ENCODE results near the gene BCR. TPM values are rescaled to one million over a fixed set of nuclear protein-coding genes. Genes with fewer than 3 reads are reported as not detected.

Gene BCR
- total RNA-seq, 1 donor from 2014 or later, result 12.5 TPM

DNA sequence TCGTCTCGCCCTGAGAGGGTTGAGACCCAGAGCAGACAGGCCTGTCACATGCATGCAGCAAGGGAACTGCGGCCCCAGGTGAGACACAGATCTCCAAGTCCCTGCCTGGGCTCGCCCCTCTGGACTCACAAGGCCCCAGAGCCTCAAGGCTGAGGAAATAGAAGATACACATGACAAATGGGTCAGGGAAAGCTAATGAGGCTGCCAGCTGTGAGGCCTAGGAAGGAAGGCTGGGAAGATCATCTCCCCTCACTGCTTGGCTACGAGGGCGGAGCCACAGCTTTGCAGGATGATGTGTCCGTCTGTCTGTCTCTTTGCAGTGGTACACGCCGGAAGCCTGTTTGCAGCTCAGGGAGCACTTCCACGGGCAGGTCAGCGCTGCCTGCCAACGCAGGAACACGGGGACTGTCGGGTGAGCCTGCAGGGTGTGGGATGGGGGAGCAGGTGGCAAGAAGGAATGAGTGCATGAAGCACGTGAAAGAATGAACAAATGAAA lies 30.5 kb upstream of the BCR start:
- no peaks in the 10 kb centered on the region for H3K36me3 ChIP-seq (ENCODE audit: control insufficient read depth in 3 of 3, insufficient read depth in 3 of 3, low read length in 3 of 3)
- no peak overlapping the region for H3K4me3 ChIP-seq (ENCODE audit: low read length in 3 of 3)
- H3K4me1 ChIP-seq (ENCODE audit: control insufficient read depth in 3 of 3, insufficient read depth in 3 of 3, low read length in 3 of 3), result peaks cover 0 to 16% (median 6%) of the 10 kb centered on the region in 3 donors
- H3K9ac ChIP-seq (ENCODE audit: low read depth in 1 of 3, low read length in 3 of 3), result no peak overlapping the region
- peaks cover 0 to 21% (median 7%) of the 10 kb centered on the region in 3 donors for H3K27me3 ChIP-seq (ENCODE audit: control insufficient read depth in 3 of 3, insufficient read depth in 3 of 3, low read length in 3 of 3)
- H3K9me3 ChIP-seq (ENCODE audit: control insufficient read depth in 3 of 3, low read length in 3 of 3), result no peaks in the 10 kb centered on the region
- no peak overlapping the region for H3K27ac ChIP-seq (ENCODE audit: low read depth, low read length)

DNA sequence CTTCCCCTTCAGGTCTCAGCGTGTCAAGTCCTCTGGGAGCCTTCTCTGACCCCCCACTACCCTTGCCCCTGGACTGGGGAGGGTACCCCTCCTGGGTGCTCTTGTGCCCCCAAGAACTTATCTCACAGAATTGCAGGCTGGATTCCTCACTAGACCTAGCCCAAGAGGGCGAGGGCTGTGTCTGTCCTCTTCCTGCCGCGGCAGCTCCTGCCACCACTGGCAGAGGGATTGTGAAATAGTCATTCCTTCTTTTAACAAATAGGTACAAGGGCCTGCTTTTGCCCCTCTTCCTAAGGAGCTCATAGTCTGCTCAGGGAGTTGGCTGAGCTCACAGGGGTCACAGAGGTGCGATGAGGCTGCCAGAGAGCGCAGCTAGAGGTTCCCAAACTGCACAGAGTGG lies 29.5 kb upstream of the BCR start:
- H3K4me1 ChIP-seq (ENCODE audit: control insufficient read depth in 3 of 3, insufficient read depth in 3 of 3, low read length in 3 of 3), result peaks cover 0 to 8% (median 1%) of the 10 kb centered on the region in 3 donors
- H3K36me3 ChIP-seq (ENCODE audit: control insufficient read depth in 3 of 3, insufficient read depth in 3 of 3, low read length in 3 of 3), result no peaks in the 10 kb centered on the region
- no peaks in the 10 kb centered on the region for H3K9me3 ChIP-seq (ENCODE audit: control insufficient read depth in 3 of 3, low read length in 3 of 3)
- no peak overlapping the region for H3K9ac ChIP-seq (ENCODE audit: low read depth in 1 of 3, low read length in 3 of 3)
- no peak overlapping the region for H3K27ac ChIP-seq (ENCODE audit: low read depth, low read length)
- no peak overlapping the region for H3K4me3 ChIP-seq (ENCODE audit: low read length in 3 of 3)
- peaks cover 0 to 18% (median 4%) of the 10 kb centered on the region in 3 donors for H3K27me3 ChIP-seq (ENCODE audit: control insufficient read depth in 3 of 3, insufficient read depth in 3 of 3, low read length in 3 of 3)

DNA sequence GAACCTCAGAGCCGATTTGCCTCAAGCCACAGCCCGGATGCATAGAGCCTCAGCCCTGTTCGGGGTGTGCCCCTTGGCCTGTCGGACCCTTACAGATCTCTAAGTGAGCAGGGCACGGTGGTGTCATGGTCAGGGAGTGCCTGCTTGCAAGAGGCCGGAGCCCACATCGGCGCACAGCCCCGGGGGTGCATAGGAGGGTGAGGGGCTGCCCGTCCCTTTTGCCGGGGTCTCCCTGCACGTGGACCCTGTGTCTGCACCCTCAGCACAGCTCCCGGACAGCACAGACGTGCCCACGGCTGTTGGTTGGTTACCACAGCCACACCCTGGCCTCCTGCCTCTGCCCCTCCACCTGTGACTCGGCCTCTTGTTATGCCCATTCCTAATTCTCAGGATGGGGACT lies 28.5 kb upstream of the BCR start:
- Histone ChIP-seq H3K4me1 (ENCODE audit: control insufficient read depth in 3 of 3, insufficient read depth in 3 of 3, low read length in 3 of 3) (peaks cover 0 to 6% (median 0%) of the 10 kb centered on the region in 3 donors), H3K9me3 (ENCODE audit: control insufficient read depth in 3 of 3, low read length in 3 of 3) (no peaks in the 10 kb centered on the region), H3K27me3 (ENCODE audit: control insufficient read depth in 3 of 3, insufficient read depth in 3 of 3, low read length in 3 of 3) (peaks cover 0 to 21% (median 4%) of the 10 kb centered on the region in 3 donors), H3K27ac (ENCODE audit: low read depth, low read length) (no peak overlapping the region), H3K9ac (ENCODE audit: low read depth in 1 of 3, low read length in 3 of 3) (no peak overlapping the region), H3K4me3 (ENCODE audit: low read length in 3 of 3) (no peak overlapping the region), H3K36me3 (ENCODE audit: control insufficient read depth in 3 of 3, insufficient read depth in 3 of 3, low read length in 3 of 3) (no peaks in the 10 kb centered on the region)

DNA sequence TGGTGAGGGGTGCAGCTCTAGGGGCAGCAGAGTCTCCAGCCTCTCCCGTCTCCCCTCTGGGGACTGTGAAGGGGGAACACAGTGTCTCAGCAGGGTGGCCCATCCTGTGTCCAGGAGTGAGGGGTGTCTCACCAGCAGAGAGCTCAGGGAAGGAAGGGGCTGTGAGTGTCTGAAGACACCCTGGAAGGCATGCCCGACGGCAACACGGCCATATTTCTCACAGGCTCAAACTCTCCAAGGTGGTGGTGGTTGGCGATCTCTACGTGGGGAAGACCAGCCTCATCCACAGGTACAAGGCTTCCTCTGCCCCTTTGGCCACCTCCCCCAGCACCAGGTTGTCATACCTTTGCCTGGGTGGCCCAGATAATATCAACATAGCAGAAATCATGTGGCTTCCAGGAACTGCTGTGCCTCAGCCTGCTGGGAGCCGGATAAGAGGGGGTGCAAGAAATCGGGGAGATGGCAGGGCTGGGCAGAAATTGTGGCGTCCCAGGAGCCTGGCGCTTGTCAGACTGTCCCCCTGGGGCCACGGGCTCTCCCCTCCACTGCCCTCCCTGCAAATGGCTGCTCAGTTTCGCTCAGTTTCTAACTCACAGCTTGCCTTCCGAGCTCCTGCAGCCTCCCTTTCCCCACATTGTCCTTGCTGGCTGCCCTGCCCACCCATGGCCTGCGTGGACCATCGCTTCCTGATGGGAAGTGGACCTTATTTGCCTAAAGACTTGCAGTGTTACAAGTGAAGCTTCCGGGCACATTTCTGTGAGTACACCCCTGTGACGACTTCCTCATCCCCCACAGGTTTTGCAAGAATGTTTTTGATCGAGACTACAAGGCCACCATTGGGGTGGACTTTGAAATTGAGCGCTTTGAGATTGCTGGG lies 27.8 kb upstream of the BCR start:
- H3K9ac ChIP-seq (ENCODE audit: low read depth in 1 of 3, low read length in 3 of 3), result no peak overlapping the region
- H3K27ac ChIP-seq (ENCODE audit: low read depth, low read length), result no peak overlapping the region
- no peaks in the 10 kb centered on the region for H3K36me3 ChIP-seq (ENCODE audit: control insufficient read depth in 3 of 3, insufficient read depth in 3 of 3, low read length in 3 of 3)
- H3K27me3 ChIP-seq (ENCODE audit: control insufficient read depth in 3 of 3, insufficient read depth in 3 of 3, low read length in 3 of 3), result peaks cover 0 to 21% (median 4%) of the 10 kb centered on the region in 3 donors
- no peaks in the 10 kb centered on the region for H3K9me3 ChIP-seq (ENCODE audit: control insufficient read depth in 3 of 3, low read length in 3 of 3)
- peaks cover 0 to 6% (median 0%) of the 10 kb centered on the region in 3 donors for H3K4me1 ChIP-seq (ENCODE audit: control insufficient read depth in 3 of 3, insufficient read depth in 3 of 3, low read length in 3 of 3)
- no peak overlapping the region for H3K4me3 ChIP-seq (ENCODE audit: low read length in 3 of 3)

DNA sequence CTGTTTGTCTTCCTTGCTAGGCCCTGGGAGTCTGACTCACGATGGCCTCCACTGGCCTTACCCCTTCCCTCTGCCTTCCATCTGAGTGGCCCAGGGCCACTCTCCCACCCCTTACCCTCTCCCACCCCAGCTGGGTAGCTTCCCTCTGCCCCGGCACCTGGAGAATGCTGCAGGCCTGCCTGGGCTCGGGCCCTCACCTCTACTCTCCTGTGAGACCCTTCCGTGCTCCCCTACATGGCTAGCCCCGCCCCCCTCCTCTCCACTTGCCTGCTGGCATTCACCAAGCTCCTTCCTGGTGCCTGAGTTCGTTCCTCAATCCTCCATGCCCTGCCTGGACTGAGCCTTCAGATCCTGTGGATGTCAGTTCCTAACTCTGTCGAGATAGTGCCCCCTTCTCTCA lies 26.3 kb upstream of the BCR start:
- Histone ChIP-seq H3K4me3 (ENCODE audit: low read length in 3 of 3) (no peak overlapping the region), H3K9me3 (ENCODE audit: control insufficient read depth in 3 of 3, low read length in 3 of 3) (no peaks in the 10 kb centered on the region), H3K36me3 (ENCODE audit: control insufficient read depth in 3 of 3, insufficient read depth in 3 of 3, low read length in 3 of 3) (no peaks in the 10 kb centered on the region), H3K9ac (ENCODE audit: low read depth in 1 of 3, low read length in 3 of 3) (no peak overlapping the region), H3K27me3 (ENCODE audit: control insufficient read depth in 3 of 3, insufficient read depth in 3 of 3, low read length in 3 of 3) (peaks cover 0 to 16% (median 4%) of the 10 kb centered on the region in 3 donors), H3K4me1 (ENCODE audit: control insufficient read depth in 3 of 3, insufficient read depth in 3 of 3, low read length in 3 of 3) (peaks cover 0 to 6% (median 0%) of the 10 kb centered on the region in 3 donors), H3K27ac (ENCODE audit: low read depth, low read length) (no peak overlapping the region)

DNA sequence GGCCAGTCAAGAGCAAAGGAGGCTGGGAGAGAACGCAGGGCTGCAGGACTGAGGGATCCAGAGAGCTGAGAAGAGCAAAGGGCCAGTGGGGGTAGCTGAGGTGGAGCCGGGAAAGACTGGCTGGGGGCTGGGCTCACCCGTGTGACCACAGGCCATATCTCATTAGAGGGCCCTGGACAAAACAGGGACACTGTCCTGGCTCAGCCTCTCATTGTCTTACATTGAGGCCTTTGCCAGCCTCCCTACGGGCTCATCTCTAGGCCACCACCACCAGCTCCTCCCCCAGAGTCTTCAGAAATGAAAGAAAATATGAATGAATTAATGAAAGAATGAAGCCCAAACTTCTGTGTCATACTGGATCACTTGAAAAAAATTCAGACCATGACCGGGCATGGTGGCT lies 25.8 kb upstream of the BCR start:
- no peak overlapping the region for H3K9ac ChIP-seq (ENCODE audit: low read depth in 1 of 3, low read length in 3 of 3)
- H3K9me3 ChIP-seq (ENCODE audit: control insufficient read depth in 3 of 3, low read length in 3 of 3), result no peaks in the 10 kb centered on the region
- no peak overlapping the region for H3K4me3 ChIP-seq (ENCODE audit: low read length in 3 of 3)
- no peak overlapping the region for H3K27ac ChIP-seq (ENCODE audit: low read depth, low read length)
- no peaks in the 10 kb centered on the region for H3K36me3 ChIP-seq (ENCODE audit: control insufficient read depth in 3 of 3, insufficient read depth in 3 of 3, low read length in 3 of 3)
- peaks cover 0 to 16% (median 4%) of the 10 kb centered on the region in 3 donors for H3K27me3 ChIP-seq (ENCODE audit: control insufficient read depth in 3 of 3, insufficient read depth in 3 of 3, low read length in 3 of 3)
- H3K4me1 ChIP-seq (ENCODE audit: control insufficient read depth in 3 of 3, insufficient read depth in 3 of 3, low read length in 3 of 3), result peaks cover 0 to 4% (median 0%) of the 10 kb centered on the region in 3 donors

DNA sequence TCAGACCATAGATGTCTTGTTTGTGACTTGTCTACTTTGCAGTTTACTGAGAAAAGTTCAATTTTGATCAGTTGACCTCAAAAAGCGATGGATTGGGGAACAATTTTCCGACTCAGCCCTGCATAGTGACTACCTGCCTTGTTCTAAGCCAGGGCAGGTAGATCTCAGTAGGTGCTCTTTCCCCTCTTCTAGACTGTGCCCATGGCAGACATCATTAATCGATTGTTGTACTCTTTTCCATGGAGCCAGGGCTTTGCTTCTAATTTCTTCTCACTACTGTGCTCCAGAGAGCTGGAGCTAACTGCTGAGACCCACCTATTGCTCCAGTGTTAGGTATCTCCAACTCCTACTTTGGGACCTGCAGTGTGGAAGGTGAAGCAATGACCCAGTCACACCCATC lies 25.2 kb upstream of the BCR start:
- H3K9ac ChIP-seq (ENCODE audit: low read depth in 1 of 3, low read length in 3 of 3), result no peak overlapping the region
- H3K27me3 ChIP-seq (ENCODE audit: control insufficient read depth in 3 of 3, insufficient read depth in 3 of 3, low read length in 3 of 3), result peaks cover 0 to 16% (median 4%) of the 10 kb centered on the region in 3 donors
- H3K9me3 ChIP-seq (ENCODE audit: control insufficient read depth in 3 of 3, low read length in 3 of 3), result no peaks in the 10 kb centered on the region
- H3K27ac ChIP-seq (ENCODE audit: low read depth, low read length), result no peak overlapping the region
- H3K36me3 ChIP-seq (ENCODE audit: control insufficient read depth in 3 of 3, insufficient read depth in 3 of 3, low read length in 3 of 3), result no peaks in the 10 kb centered on the region
- peaks cover 0 to 2% (median 0%) of the 10 kb centered on the region in 3 donors for H3K4me1 ChIP-seq (ENCODE audit: control insufficient read depth in 3 of 3, insufficient read depth in 3 of 3, low read length in 3 of 3)
- H3K4me3 ChIP-seq (ENCODE audit: low read length in 3 of 3), result no peak overlapping the region

DNA sequence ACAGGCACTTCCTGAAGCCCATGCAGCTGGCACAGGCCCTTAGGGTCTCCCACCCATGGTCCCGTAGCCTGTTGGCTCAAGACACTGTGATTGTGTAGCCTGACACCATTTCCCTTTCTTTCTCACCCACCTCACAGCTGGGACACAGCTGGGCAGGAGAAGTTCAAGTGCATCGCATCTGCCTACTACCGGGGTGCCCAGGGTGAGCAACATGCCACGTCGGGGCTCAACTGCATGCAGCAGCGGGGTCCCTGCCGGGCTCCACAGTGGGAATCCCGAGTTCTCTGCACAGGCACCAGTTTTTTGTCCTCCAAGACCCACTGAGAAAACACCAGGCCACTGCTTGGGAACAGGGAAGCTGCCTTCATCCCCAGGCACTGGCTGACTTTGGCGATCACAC lies 24.5 kb upstream of the BCR start:
- H3K36me3 ChIP-seq (ENCODE audit: control insufficient read depth in 3 of 3, insufficient read depth in 3 of 3, low read length in 3 of 3), result no peaks in the 10 kb centered on the region
- H3K27ac ChIP-seq (ENCODE audit: low read depth, low read length), result no peak overlapping the region
- H3K4me1 ChIP-seq (ENCODE audit: control insufficient read depth in 3 of 3, insufficient read depth in 3 of 3, low read length in 3 of 3), result peaks cover 0 to 2% (median 0%) of the 10 kb centered on the region in 3 donors
- no peak overlapping the region for H3K9ac ChIP-seq (ENCODE audit: low read depth in 1 of 3, low read length in 3 of 3)
- H3K27me3 ChIP-seq (ENCODE audit: control insufficient read depth in 3 of 3, insufficient read depth in 3 of 3, low read length in 3 of 3), result peaks cover 0 to 15% (median 4%) of the 10 kb centered on the region in 3 donors
- no peak overlapping the region for H3K4me3 ChIP-seq (ENCODE audit: low read length in 3 of 3)
- H3K9me3 ChIP-seq (ENCODE audit: control insufficient read depth in 3 of 3, low read length in 3 of 3), result no peaks in the 10 kb centered on the region

DNA sequence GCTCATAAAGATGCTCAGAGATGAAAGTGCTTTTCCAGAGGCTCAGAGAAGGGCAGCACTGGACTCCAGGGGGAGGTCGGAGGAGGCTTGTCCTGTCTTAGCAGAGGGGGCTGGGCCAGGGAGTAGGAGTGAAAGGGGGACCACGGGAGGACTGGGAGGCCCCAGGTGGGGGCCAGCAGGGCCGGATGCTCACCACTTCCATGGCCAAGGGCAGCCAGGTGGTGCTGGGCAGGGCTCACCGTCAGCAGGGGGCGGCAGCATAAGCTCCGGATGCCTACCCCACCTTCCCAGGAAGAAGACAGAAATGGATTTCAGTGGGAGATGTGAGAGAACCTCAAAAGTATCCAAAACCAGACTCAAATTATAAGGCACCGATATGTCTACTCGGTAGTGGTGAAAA lies 24.0 kb upstream of the BCR start:
- Histone ChIP-seq H3K4me3 (ENCODE audit: low read length in 3 of 3) (no peak overlapping the region), H3K9me3 (ENCODE audit: control insufficient read depth in 3 of 3, low read length in 3 of 3) (no peaks in the 10 kb centered on the region), H3K4me1 (ENCODE audit: control insufficient read depth in 3 of 3, insufficient read depth in 3 of 3, low read length in 3 of 3) (peaks cover 0 to under 1% (median 0%) of the 10 kb centered on the region in 3 donors), H3K36me3 (ENCODE audit: control insufficient read depth in 3 of 3, insufficient read depth in 3 of 3, low read length in 3 of 3) (no peaks in the 10 kb centered on the region), H3K27me3 (ENCODE audit: control insufficient read depth in 3 of 3, insufficient read depth in 3 of 3, low read length in 3 of 3) (peaks cover 0 to 14% (median 4%) of the 10 kb centered on the region in 3 donors), H3K9ac (ENCODE audit: low read depth in 1 of 3, low read length in 3 of 3) (no peak overlapping the region), H3K27ac (ENCODE audit: low read depth, low read length) (no peak overlapping the region)
